ENCODE results near the gene TRAPPC6A.

DNA sequence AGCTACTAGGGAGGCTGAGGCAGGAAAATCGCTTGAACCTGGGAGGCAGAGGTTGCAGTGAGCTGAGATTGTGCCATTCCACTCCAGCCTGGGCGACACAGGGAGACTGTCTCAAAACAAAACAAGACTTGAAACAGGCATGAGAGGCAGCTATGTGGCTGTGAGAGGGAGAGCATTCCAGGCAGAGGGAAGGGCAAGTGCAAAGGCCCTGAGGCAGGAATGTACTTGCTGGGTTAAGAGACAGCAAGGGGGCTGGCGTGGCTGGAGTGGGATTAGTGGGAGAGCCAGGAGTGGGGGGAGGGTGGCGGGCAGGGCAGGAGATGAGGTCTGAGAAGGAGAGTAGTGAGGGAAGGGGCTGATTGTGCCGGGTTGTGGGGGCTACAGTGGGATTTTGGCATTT lies 45.8 kb upstream of the TRAPPC6A start:
- TF ChIP-seq, protein P1, sequence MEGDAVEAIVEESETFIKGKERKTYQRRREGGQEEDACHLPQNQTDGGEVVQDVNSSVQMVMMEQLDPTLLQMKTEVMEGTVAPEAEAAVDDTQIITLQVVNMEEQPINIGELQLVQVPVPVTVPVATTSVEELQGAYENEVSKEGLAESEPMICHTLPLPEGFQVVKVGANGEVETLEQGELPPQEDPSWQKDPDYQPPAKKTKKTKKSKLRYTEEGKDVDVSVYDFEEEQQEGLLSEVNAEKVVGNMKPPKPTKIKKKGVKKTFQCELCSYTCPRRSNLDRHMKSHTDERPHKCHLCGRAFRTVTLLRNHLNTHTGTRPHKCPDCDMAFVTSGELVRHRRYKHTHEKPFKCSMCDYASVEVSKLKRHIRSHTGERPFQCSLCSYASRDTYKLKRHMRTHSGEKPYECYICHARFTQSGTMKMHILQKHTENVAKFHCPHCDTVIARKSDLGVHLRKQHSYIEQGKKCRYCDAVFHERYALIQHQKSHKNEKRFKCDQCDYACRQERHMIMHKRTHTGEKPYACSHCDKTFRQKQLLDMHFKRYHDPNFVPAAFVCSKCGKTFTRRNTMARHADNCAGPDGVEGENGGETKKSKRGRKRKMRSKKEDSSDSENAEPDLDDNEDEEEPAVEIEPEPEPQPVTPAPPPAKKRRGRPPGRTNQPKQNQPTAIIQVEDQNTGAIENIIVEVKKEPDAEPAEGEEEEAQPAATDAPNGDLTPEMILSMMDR (IDR thresholded peaks at IDR 0.05; ENCODE audit: insufficient read depth, low read depth, low read length), result no peak
- TF ChIP-seq EZH2 (IDR thresholded peaks at IDR 0.05; ENCODE audit: insufficient read depth, low read length), result no peak
